ENCODE data around the gene PPP1R3G. TPM values are rescaled to one million over a fixed set of nuclear protein-coding genes. Genes with fewer than 3 reads are reported as not detected.

The PPP1R3G gene
- total RNA-seq, 6 experiments from 2014 or later, result 0.35 to 0.98 (median 0.52) TPM

DNA sequence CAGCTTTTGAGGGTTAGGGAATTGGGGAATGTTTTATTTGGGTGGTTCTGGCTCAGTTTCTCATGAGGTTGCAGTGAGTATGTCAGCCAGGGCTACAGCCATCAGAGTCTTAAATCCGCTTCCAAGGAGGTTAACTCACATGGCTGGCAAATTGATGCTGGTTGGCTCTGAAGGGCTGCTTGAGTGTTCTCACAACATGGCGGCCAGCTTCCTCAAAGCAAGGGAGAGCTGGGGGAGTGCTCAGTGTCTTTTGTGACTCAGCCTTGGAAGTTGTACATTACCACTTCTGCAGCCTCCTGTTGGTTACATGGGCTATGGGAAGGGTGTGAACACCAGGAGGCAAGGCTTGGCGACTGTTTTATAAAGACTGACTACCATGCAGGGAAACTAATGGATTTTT lies 17.8 kb upstream of the PPP1R3G start:
- no peak for TF ChIP-seq POLR2A (IDR thresholded peaks at IDR 0.05)
- TF ChIP-seq, protein P1, sequence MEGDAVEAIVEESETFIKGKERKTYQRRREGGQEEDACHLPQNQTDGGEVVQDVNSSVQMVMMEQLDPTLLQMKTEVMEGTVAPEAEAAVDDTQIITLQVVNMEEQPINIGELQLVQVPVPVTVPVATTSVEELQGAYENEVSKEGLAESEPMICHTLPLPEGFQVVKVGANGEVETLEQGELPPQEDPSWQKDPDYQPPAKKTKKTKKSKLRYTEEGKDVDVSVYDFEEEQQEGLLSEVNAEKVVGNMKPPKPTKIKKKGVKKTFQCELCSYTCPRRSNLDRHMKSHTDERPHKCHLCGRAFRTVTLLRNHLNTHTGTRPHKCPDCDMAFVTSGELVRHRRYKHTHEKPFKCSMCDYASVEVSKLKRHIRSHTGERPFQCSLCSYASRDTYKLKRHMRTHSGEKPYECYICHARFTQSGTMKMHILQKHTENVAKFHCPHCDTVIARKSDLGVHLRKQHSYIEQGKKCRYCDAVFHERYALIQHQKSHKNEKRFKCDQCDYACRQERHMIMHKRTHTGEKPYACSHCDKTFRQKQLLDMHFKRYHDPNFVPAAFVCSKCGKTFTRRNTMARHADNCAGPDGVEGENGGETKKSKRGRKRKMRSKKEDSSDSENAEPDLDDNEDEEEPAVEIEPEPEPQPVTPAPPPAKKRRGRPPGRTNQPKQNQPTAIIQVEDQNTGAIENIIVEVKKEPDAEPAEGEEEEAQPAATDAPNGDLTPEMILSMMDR (IDR thresholded peaks at IDR 0.05), result no peak
- no peaks in the 10 kb centered on the region for H3K9me3 ChIP-seq
- ATAC-seq (no peak), DNase-seq (no peak)
- no peaks in the 10 kb centered on the region for H3K27me3 ChIP-seq
- no peak overlapping the region for H3K4me3 ChIP-seq
- no peaks in the 10 kb centered on the region for H3K36me3 ChIP-seq
- peak overlapping the region in 2 of 3 donors; percentile 70 to 95 for H3K27ac ChIP-seq
- H3K4me1 ChIP-seq, result peaks cover 0 to 9% (median 0%) of the 10 kb centered on the region in 4 donors
- intact Hi-C loops (cut with DNase I), result no loop called here
- WGBS (ENCODE audit: insufficient coverage, low coverage, low lambda C conversion rate, missing lambda C conversion rate), result 90% methylated on average over 2 of the region's 3 CpGs

- Histone ChIP-seq H3K4me3 (no peak overlapping the region), H3K9me3 (no peaks in the 10 kb centered on the region), H3K4me1 (peaks cover 0 to 9% (median 0%) of the 10 kb centered on the region in 4 donors), H3K36me3 (no peaks in the 10 kb centered on the region), H3K27ac (peak overlapping the region; percentile 36 to 95 (median 77)), H3K27me3 (no peaks in the 10 kb centered on the region)
- DNase-seq, result peak; percentile 90 to 98 (median 97)
- ATAC-seq, result peak; percentile 95 to 100 (median 98)
- WGBS (ENCODE audit: insufficient coverage, low coverage, low lambda C conversion rate, missing lambda C conversion rate), result 27% methylated on average over 17 of the region's 17 CpGs
- intact Hi-C loops (cut with DNase I), result no loop called here
- TF ChIP-seq, protein P1 (IDR thresholded peaks at IDR 0.05), result no peak
- no peak for TF ChIP-seq POLR2A (IDR thresholded peaks at IDR 0.05)
These were observed 16.9 kb upstream of the PPP1R3G start for GRCh38 chr6:5068153-5068751.

DNA sequence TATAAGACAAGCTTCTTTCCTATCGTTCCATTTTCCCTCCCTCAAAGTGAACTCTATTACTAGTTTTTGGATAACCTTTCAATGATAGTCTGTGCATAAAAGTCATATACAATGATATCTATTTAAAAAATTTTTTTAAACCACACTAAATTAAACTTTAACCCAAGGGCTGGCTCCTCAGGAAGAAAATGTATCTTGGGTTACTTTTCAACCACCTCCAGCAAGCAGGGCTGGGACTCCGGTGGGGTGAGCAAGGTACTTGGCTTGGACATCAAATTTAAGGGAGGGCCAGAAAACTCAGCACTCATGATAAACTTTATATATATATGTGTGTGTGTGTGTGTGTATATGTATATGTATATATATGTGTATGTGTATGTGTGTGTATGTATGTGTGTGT lies 13.9 kb upstream of the PPP1R3G start:
- Histone ChIP-seq H3K9me3 (no peaks in the 10 kb centered on the region), H3K4me3 (no peak overlapping the region), H3K4me1 (peaks cover 0 to 9% (median 0%) of the 10 kb centered on the region in 4 donors), H3K27me3 (no peaks in the 10 kb centered on the region), H3K36me3 (no peaks in the 10 kb centered on the region), H3K27ac (no peak overlapping the region)
- ATAC-seq (no peak), DNase-seq (no peak)
- TF ChIP-seq, protein P1 (IDR thresholded peaks at IDR 0.05), result no peak
- no peak for TF ChIP-seq POLR2A (IDR thresholded peaks at IDR 0.05)
- 35% methylated on average over 2 of the region's 2 CpGs for WGBS (ENCODE audit: insufficient coverage, low coverage, low lambda C conversion rate, missing lambda C conversion rate)
- intact Hi-C loops (cut with DNase I), result no loop called here

DNA sequence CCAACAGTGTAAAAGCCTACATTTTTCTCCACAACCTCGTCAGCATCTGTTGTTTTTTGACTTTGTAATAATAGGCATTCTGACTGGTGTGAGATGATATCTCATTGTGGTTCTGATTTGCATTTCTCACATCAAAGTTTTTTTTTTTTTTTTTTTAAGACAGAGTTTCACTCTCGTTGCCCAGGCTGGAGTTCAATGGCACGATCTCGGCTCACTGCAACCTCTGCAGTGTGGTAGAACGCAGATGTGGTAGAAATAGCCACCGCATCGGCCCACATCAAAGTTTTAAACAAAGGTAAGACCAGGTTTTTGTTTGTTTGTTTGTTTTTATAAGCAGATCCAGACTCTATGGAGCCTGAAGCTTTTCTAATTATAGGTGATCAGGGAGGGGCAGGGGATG lies 12.7 kb upstream of the PPP1R3G start:
- Histone ChIP-seq H3K4me3 (no peak overlapping the region), H3K4me1 (peaks cover 0 to 8% (median 0%) of the 10 kb centered on the region in 4 donors), H3K27me3 (no peaks in the 10 kb centered on the region), H3K9me3 (no peaks in the 10 kb centered on the region), H3K27ac (no peak overlapping the region), H3K36me3 (no peaks in the 10 kb centered on the region)
- TF ChIP-seq POLR2A (IDR thresholded peaks at IDR 0.05), result no peak
- TF ChIP-seq, protein P1 (IDR thresholded peaks at IDR 0.05), result no peak
- WGBS (ENCODE audit: insufficient coverage, low coverage, low lambda C conversion rate, missing lambda C conversion rate), result 89% methylated on average over 7 of the region's 7 CpGs
- no peak for DNase-seq
- intact Hi-C loops (cut with DNase I), result no loop called here
- ATAC-seq, result no peak
